H9 (cell line): ENCODE results near the gene RSL1D1. TPM values are rescaled to one million over a fixed set of nuclear protein-coding genes. Genes with fewer than 3 reads are reported as not detected.

ENCODE experiments used
- DNase-seq: peaks from one replicate; pipeline ENCODE4 v3.0.0-alpha.2; 2017
- H2AFZ ChIP-seq: one replicate; pipeline ENCODE4 v1.6.1; 2013; ENCODE audit warnings: mild to moderate bottlenecking, low read length, control low read depth, moderate library complexity
- H2AK5ac ChIP-seq: 2 replicates; pipeline ENCODE4 v1.6.1; 2013; ENCODE audit warnings: low read length, control low read depth, mixed read lengths; ENCODE audit not compliant: insufficient read length
- H2BK120ac ChIP-seq: one replicate; pipeline ENCODE4 v1.6.1; 2013; ENCODE audit warnings: low read depth, mild to moderate bottlenecking, low read length, control low read depth, inconsistent platforms; ENCODE audit not compliant: poor library complexity, severe bottlenecking
- H2BK12ac ChIP-seq: 2 replicates; pipeline ENCODE4 v1.6.1; 2013; ENCODE audit warnings: low read length, control low read depth, mixed read lengths, low read depth; ENCODE audit not compliant: insufficient read length
- H2BK15ac ChIP-seq: 2 replicates; pipeline ENCODE4 v1.6.1; 2013; ENCODE audit warnings: low read depth, low read length, control low read depth
- H2BK20ac ChIP-seq: one replicate; pipeline ENCODE4 v1.6.1; 2013; ENCODE audit warnings: low read depth, mild to moderate bottlenecking, low read length, control low read depth, inconsistent platforms; ENCODE audit not compliant: poor library complexity, severe bottlenecking
- H2BK5ac ChIP-seq: 2 replicates; pipeline ENCODE4 v1.6.1; 2013; ENCODE audit warnings: low read length, control low read depth, mixed read lengths; ENCODE audit not compliant: insufficient read length
- H3K14ac ChIP-seq: 2 replicates; pipeline ENCODE4 v1.6.1; 2013; ENCODE audit warnings: low read length, control low read depth; ENCODE audit not compliant: insufficient read depth
- H3K18ac ChIP-seq: 2 replicates; pipeline ENCODE4 v1.6.1; 2013; ENCODE audit warnings: low read depth, mild to moderate bottlenecking, mixed read lengths, low read length, control low read depth; ENCODE audit not compliant: insufficient read length
- H3K23ac ChIP-seq: 2 replicates; pipeline ENCODE4 v1.6.1; 2013; ENCODE audit warnings: low read length, control low read depth, mixed read lengths, low read depth; ENCODE audit not compliant: insufficient read length
- H3K23me2 ChIP-seq: 2 replicates; pipeline ENCODE4 v1.6.1; 2013; ENCODE audit warnings: low read depth, mild to moderate bottlenecking, mixed read lengths, low read length, control low read depth; ENCODE audit not compliant: insufficient read length, poor library complexity, severe bottlenecking
- H3K27ac ChIP-seq: 2 replicates; pipeline ENCODE4 v1.5.1; 2013; ENCODE audit warnings: low read length, control low read depth, mixed read lengths, low read depth; ENCODE audit not compliant: insufficient read length
- H3K27me3 ChIP-seq: 2 replicates; pipeline ENCODE4 v1.6.1; 2013; ENCODE audit warnings: low read length, control low read depth, inconsistent platforms; ENCODE audit not compliant: insufficient read depth
- H3K4ac ChIP-seq: 2 replicates; pipeline ENCODE4 v1.6.1; 2013; ENCODE audit warnings: low read depth, mild to moderate bottlenecking, control low read depth, inconsistent platforms, low read length, moderate library complexity
- H3K4me1 ChIP-seq: 2 replicates; pipeline ENCODE4 v1.6.1; 2013; ENCODE audit warnings: low read length, control low read depth, inconsistent platforms; ENCODE audit not compliant: insufficient read depth
- H3K4me2 ChIP-seq: 2 replicates; pipeline ENCODE4 v1.6.1; 2013; ENCODE audit warnings: low read length, control low read depth, mixed read lengths; ENCODE audit not compliant: insufficient read length, insufficient read depth
- H3K56ac ChIP-seq: 2 replicates; pipeline ENCODE4 v1.6.1; 2013; ENCODE audit warnings: low read depth, mild to moderate bottlenecking, mixed read lengths, low read length, control low read depth; ENCODE audit not compliant: insufficient read length
- H3K79me1 ChIP-seq: 2 replicates; pipeline ENCODE4 v1.6.1; 2013; ENCODE audit warnings: low read depth, mild to moderate bottlenecking, moderate library complexity, low read length, control low read depth, inconsistent platforms; ENCODE audit not compliant: insufficient read depth, poor library complexity, severe bottlenecking
- H3K79me2 ChIP-seq: 2 replicates; pipeline ENCODE4 v1.6.1; 2013; ENCODE audit warnings: low read length, control low read depth, inconsistent platforms; ENCODE audit not compliant: insufficient read depth
- H3K9ac ChIP-seq: 2 replicates; pipeline ENCODE4 v1.6.1; 2013; ENCODE audit warnings: low read length, control low read depth, mixed read lengths; ENCODE audit not compliant: insufficient read length; ENCODE audit errors: extremely low read depth
- H3K9me3 ChIP-seq: one replicate; pipeline ENCODE4 v1.6.1; 2013; ENCODE audit warnings: low read depth, low read length, inconsistent platforms; ENCODE audit not compliant: control insufficient read depth
- H3T11ph ChIP-seq: one replicate; pipeline ENCODE4 v1.6.1; 2013; ENCODE audit warnings: mild to moderate bottlenecking, low read length, control low read depth, inconsistent platforms
- H4K20me1 ChIP-seq: one replicate; pipeline ENCODE4 v1.6.1; 2013; ENCODE audit not compliant: control insufficient read depth, insufficient read length, insufficient read depth
- H4K5ac ChIP-seq: 2 replicates; pipeline ENCODE4 v1.6.1; 2013; ENCODE audit warnings: low read depth, mild to moderate bottlenecking, mixed read lengths, low read length, control low read depth; ENCODE audit not compliant: insufficient read length
- H4K8ac ChIP-seq: replicated peaks from 2 replicates; pipeline ENCODE4 v1.6.1; 2013; ENCODE audit warnings: low read length, control low read depth, mixed read lengths, low read depth; ENCODE audit not compliant: insufficient read length
- H4K91ac ChIP-seq: 2 replicates; pipeline ENCODE4 v1.6.1; 2013; ENCODE audit warnings: low read depth, mild to moderate bottlenecking, moderate library complexity, mixed read lengths, low read length, control low read depth; ENCODE audit not compliant: insufficient read length
- H3K27ac Mint-ChIP-seq, 3 experiments: 2 replicates in 2 of 3; 3 replicates in 1 of 3; pipeline ENCODE4 v1.8.0; 2020 to 2021; ENCODE audit warnings: mixed read lengths in 3 of 3, mild to moderate bottlenecking in 1 of 3, moderate library complexity in 1 of 3
- H3K27me3 Mint-ChIP-seq: 2 replicates; pipeline ENCODE4 v1.8.0; 2021; ENCODE audit warnings: low read depth, mild to moderate bottlenecking, moderate library complexity, mixed read lengths
- H3K36me3 Mint-ChIP-seq, 3 experiments: 2 replicates in 2 of 3; 3 replicates in 1 of 3; pipeline ENCODE4 v1.8.0; 2020 to 2021; ENCODE audit warnings: low read depth in 3 of 3, mixed read lengths in 3 of 3; ENCODE audit not compliant: insufficient read depth in 1 of 3
- H3K4me1 Mint-ChIP-seq, 2 experiments: 2 replicates each; pipeline ENCODE4 v1.8.0; 2020; ENCODE audit warnings: mixed read lengths in 2 of 2
- H3K4me3 Mint-ChIP-seq, 2 experiments: 2 replicates in 1 of 2; 3 replicates in 1 of 2; pipeline ENCODE4 v1.8.0; 2020 to 2021; ENCODE audit warnings: mild to moderate bottlenecking in 2 of 2, mixed read lengths in 2 of 2, moderate library complexity in 1 of 2
- H3K9me3 Mint-ChIP-seq, 2 experiments: 2 replicates in 1 of 2; 3 replicates in 1 of 2; pipeline ENCODE4 v1.8.0; 2020; ENCODE audit warnings: mild to moderate bottlenecking in 2 of 2, mixed read lengths in 2 of 2, moderate library complexity in 1 of 2
- CTCF ChIP-seq: fragments of 200-600 bp; sonication (generic); conservative IDR thresholded peaks from 3 replicates; pipeline ENCODE4 v1.8.0; 2021; ENCODE audit warnings: antibody characterized with exemption, mild to moderate bottlenecking
- WGBS: extraction: QIAGEN DNeasy Blood & Tissue Kit; methylation state at CpG from one replicate; pipeline ENCODE4 v1.1.7; 2013; ENCODE audit warnings: missing lambda C conversion rate, low lambda C conversion rate, mixed read lengths; ENCODE audit not compliant: insufficient read length; ENCODE audit errors: extremely low coverage; 5-methylcytosine and 5-hydroxymethylcytosine counted together
- total RNA-seq: library from RNA; stranded (reverse); gene quantifications from 2 replicates; pipeline ENCODE4 v1.2.1, GENCODE V29; 2021

RSL1D1 gene
- total RNA-seq, 1 experiment from 2014 or later: 334 TPM

- no peak overlapping the region for H3K4ac ChIP-seq
- no peak overlapping the region for H2AFZ ChIP-seq
- no peak for TF ChIP-seq CTCF
- H3K9ac ChIP-seq: no peak overlapping the region
- no peak for DNase-seq
- no peaks in the 10 kb centered on the region for H3K36me3 Mint-ChIP-seq
- no peak overlapping the region for H3K18ac ChIP-seq
- no peak overlapping the region for H3K27ac Mint-ChIP-seq
- no peaks in the 10 kb centered on the region for H4K20me1 ChIP-seq
- no peak overlapping the region for H3K23ac ChIP-seq
- H2AK5ac ChIP-seq: no peak overlapping the region
- no peak overlapping the region for H3K4me3 Mint-ChIP-seq
- H4K5ac ChIP-seq: no peak overlapping the region
- WGBS: no CpG with 5 or more reads among the region's 3 CpGs
- H3K27ac ChIP-seq: no peak overlapping the region
- H3K79me1 ChIP-seq: no peaks in the 10 kb centered on the region
- H3K79me2 ChIP-seq: no peaks in the 10 kb centered on the region
- no peak overlapping the region for H2BK120ac ChIP-seq
- no peak overlapping the region for H4K8ac ChIP-seq
- H4K91ac ChIP-seq: no peak overlapping the region
- peaks cover 2 to 3% of the 10 kb centered on the region in 2 experiments; a peak in 1 of 5 replicates for H3K9me3 Mint-ChIP-seq
- no peak overlapping the region for H2BK15ac ChIP-seq
- H3K27me3 ChIP-seq: no peaks in the 10 kb centered on the region
- H3K4me1 Mint-ChIP-seq: peaks cover 0 to 3% of the 10 kb centered on the region in 2 experiments; a peak in 1 of 4 replicates
- no peaks in the 10 kb centered on the region for H3K23me2 ChIP-seq
- no peak overlapping the region for H3K4me2 ChIP-seq
- H3T11ph ChIP-seq: no peak overlapping the region
- no peak overlapping the region for H2BK20ac ChIP-seq
- no peaks in the 10 kb centered on the region for H3K27me3 Mint-ChIP-seq
- no peak overlapping the region for H3K14ac ChIP-seq
- no peak overlapping the region for H3K56ac ChIP-seq
- no peak overlapping the region for H2BK5ac ChIP-seq
- no peaks in the 10 kb centered on the region for H3K4me1 ChIP-seq
- no peak overlapping the region for H2BK12ac ChIP-seq
- H3K9me3 ChIP-seq: no peaks in the 10 kb centered on the region
These were observed 45.8 kb downstream of the RSL1D1 start for GRCh38 chr16:11805556-11805955.
